Prostate gland (tissue), 2 donors: ENCODE measurements around the gene BPIFB6.

Experiments used
- POLR2AphosphoS5 ChIP-seq: sonication (generic); formaldehyde crosslinking; IDR thresholded peaks from one replicate; pipeline ENCODE4 v1.6.1; 2017; ENCODE audit warnings: antibody characterized with exemption
- TF ChIP-seq, protein P1 (sequence below), 4 experiments: fragments of 200-600 bp in 2 of 4; fragments of 450-650 bp in 2 of 4; sonication (generic) in 2 of 4; IDR thresholded peaks; 1 replicate in 3 of 4; 2 replicates in 1 of 4; pipeline ENCODE4 v1.5.1; 2016 to 2019; ENCODE audit warnings: antibody characterized with exemption in 4 of 4, mild to moderate bottlenecking in 2 of 4, moderate library complexity in 2 of 4

DNA sequence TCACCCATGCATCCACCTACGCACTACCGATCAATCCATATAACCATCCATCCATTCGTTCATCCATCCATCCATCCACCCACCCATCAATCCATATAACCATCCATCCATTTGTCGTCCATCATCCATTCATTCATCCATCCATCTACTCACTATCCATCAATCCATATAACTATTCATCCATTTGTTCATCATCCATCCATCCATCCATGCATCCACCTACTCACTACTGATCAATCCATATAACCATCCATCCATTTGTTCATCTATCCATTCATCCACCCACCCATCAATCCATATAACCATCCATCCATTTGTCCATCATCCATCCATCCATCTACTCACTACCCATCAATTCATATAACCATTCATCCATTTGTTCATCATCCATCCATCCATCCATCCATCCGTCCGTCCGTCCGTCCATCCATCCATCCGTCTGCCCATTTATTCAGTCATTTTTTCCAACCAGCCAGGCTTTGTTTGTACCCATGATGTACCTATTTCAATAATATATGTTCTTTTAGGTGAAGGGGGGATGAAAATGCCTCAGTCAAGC, 6.1 kb upstream of the BPIFB6 start:
- TF ChIP-seq POLR2AphosphoS5 = no peak
- TF ChIP-seq, protein P1, sequence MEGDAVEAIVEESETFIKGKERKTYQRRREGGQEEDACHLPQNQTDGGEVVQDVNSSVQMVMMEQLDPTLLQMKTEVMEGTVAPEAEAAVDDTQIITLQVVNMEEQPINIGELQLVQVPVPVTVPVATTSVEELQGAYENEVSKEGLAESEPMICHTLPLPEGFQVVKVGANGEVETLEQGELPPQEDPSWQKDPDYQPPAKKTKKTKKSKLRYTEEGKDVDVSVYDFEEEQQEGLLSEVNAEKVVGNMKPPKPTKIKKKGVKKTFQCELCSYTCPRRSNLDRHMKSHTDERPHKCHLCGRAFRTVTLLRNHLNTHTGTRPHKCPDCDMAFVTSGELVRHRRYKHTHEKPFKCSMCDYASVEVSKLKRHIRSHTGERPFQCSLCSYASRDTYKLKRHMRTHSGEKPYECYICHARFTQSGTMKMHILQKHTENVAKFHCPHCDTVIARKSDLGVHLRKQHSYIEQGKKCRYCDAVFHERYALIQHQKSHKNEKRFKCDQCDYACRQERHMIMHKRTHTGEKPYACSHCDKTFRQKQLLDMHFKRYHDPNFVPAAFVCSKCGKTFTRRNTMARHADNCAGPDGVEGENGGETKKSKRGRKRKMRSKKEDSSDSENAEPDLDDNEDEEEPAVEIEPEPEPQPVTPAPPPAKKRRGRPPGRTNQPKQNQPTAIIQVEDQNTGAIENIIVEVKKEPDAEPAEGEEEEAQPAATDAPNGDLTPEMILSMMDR (IDR thresholded peaks at IDR 0.05) = no peak
